ENCODE results near the gene MRPL36. TPM values are rescaled to one million over a fixed set of nuclear protein-coding genes. Genes with fewer than 3 reads are reported as not detected.

The MRPL36 gene
- total RNA-seq, 1 experiment from 2014 or later: 145 TPM

GRCh38 chr5:1815881-1816292 lies 16.2 kb upstream of the MRPL36 start:
- no peak for DNase-seq
- peaks cover 3% of the 10 kb centered on the region; the same call in 1 of the 2 replicates for H3K79me2 ChIP-seq (ENCODE audit: low read depth)
- peaks cover 8% of the 10 kb centered on the region; the same call in 1 of the 2 replicates for H3F3A ChIP-seq (ENCODE audit: insufficient read depth, low read depth)
- H3K4me3 ChIP-seq: no peak overlapping the region
- TF ChIP-seq CTCF (conservative IDR thresholded peaks at IDR 0.05) (no peak), EZH2 (IDR thresholded peaks at IDR 0.05; ENCODE audit: low read depth) (no peak)
- no peaks in the 10 kb centered on the region for H3K9me3 ChIP-seq (ENCODE audit: insufficient read depth, low read depth)
- H4K20me1 ChIP-seq (ENCODE audit: insufficient read depth): peaks cover 24% of the 10 kb centered on the region
- H3K27ac ChIP-seq: no peak overlapping the region
- intact Hi-C loops (cut with micrococcal nuclease; ENCODE audit: unreplicated experiment): no loop called here
- no peaks in the 10 kb centered on the region for H3K9me2 ChIP-seq (ENCODE audit: insufficient read depth)
- no TSS peak for BruUV-seq (replicated peaks)
- ChIA-PET POLR2A (ENCODE audit: unreplicated experiment) (interaction anchor here (0.5 kb wide), 1 partner anchor 1664 kb away, joined by 6 read pairs; no protein-coding TSS in a partner anchor), CTCF (no interaction called here)
- no peaks in the 10 kb centered on the region for H3K27me3 ChIP-seq (ENCODE audit: insufficient read depth, low read depth)
- H3K36me3 ChIP-seq (ENCODE audit: low read depth): peaks cover 49% of the 10 kb centered on the region
- no peak overlapping the region for H2AFZ ChIP-seq
- no peaks in the 10 kb centered on the region for H3K4me1 ChIP-seq (replicated peaks; ENCODE audit: insufficient read depth)
- no peak overlapping the region for H3K4me2 ChIP-seq

DNA sequence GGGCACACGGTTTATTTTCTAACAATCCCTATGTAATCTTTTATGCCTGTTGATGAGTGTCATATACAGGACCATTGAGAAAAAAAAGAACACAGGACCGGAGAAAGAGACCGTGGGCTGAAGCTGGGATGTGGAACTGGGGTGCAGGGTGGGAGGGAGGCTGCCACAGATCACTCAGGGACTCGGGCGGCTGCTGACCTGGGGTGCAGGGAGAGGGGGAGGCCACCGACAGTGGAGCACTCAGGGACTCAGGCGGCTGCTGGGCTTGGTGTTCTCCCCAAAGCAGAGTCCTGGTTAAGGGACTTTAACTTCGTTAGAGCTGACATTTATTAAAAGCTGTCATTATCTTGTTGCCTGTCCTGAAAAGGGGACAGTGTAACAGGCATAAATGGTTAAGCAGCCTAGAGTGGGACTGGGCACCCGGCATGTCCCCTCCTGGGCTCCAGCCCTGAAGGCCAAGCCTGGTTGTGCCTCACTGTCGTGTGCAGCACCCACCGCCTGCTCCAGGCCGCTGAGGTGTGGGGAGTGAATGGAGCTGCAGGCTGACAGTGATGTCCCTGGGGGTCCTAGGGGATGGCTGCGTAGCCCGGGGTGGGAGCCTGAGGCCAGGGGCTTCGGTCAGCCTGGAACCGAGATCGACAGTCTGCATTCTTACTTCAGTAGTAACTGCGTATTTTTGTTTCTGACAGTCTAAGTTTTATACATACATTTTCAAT lies 15.6 kb upstream of the MRPL36 start:
- Histone ChIP-seq H3K27ac (no peak overlapping the region), H2AFZ (no peak overlapping the region), H3K9me3 (ENCODE audit: insufficient read depth, low read depth) (no peaks in the 10 kb centered on the region), H3K4me2 (no peak overlapping the region), H3K79me2 (ENCODE audit: low read depth) (peaks cover 5% of the 10 kb centered on the region; the same call in 1 of the 2 replicates), H3K4me3 (no peak overlapping the region), H3K9me2 (ENCODE audit: insufficient read depth) (no peaks in the 10 kb centered on the region), H3K4me1 (replicated peaks; ENCODE audit: insufficient read depth) (no peaks in the 10 kb centered on the region), H3K36me3 (ENCODE audit: low read depth) (peaks cover 55% of the 10 kb centered on the region), H3K27me3 (ENCODE audit: insufficient read depth, low read depth) (no peaks in the 10 kb centered on the region), H4K20me1 (ENCODE audit: insufficient read depth) (peaks cover 31% of the 10 kb centered on the region), H3F3A (ENCODE audit: insufficient read depth, low read depth) (peaks cover 8% of the 10 kb centered on the region; the same call in 1 of the 2 replicates)
- CTCF ChIA-PET: no interaction called here
- intact Hi-C loops (cut with micrococcal nuclease; ENCODE audit: unreplicated experiment): no loop called here
- POLR2A ChIA-PET (ENCODE audit: unreplicated experiment): no interaction called here
- BruUV-seq (replicated peaks): no TSS peak
- no peak for DNase-seq
- no peak for TF ChIP-seq EZH2 (IDR thresholded peaks at IDR 0.05; ENCODE audit: low read depth)
- TF ChIP-seq CTCF (conservative IDR thresholded peaks at IDR 0.05): no peak

- intact Hi-C loops (cut with micrococcal nuclease; ENCODE audit: unreplicated experiment): no loop called here
- Histone ChIP-seq H4K20me1 (ENCODE audit: insufficient read depth) (peaks cover 39% of the 10 kb centered on the region), H3K79me2 (ENCODE audit: low read depth) (peaks cover 6% of the 10 kb centered on the region)
Observed at GRCh38 chr5:1814183-1815020, 14.8 kb upstream of the MRPL36 start.

More at GRCh38 chr5:1814183-1815020, 14.8 kb upstream of the MRPL36 start:
- TF ChIP-seq EZH2 (IDR thresholded peaks at IDR 0.05; ENCODE audit: low read depth) (no peak), CTCF (conservative IDR thresholded peaks at IDR 0.05) (no peak)
- H3K4me2 ChIP-seq: no peak overlapping the region
- H3K4me1 ChIP-seq (replicated peaks; ENCODE audit: insufficient read depth): no peaks in the 10 kb centered on the region
- H3K9me3 ChIP-seq (ENCODE audit: insufficient read depth, low read depth): no peaks in the 10 kb centered on the region
- POLR2A ChIA-PET (ENCODE audit: unreplicated experiment): no interaction called here
- peaks cover 3% of the 10 kb centered on the region; the same call in 1 of the 2 replicates for H3F3A ChIP-seq (ENCODE audit: insufficient read depth, low read depth)
- no peaks in the 10 kb centered on the region for H3K27me3 ChIP-seq (ENCODE audit: insufficient read depth, low read depth)
- CTCF ChIA-PET: no interaction called here
- H3K27ac ChIP-seq: no peak overlapping the region
- no peak for DNase-seq
- no TSS peak for BruUV-seq (replicated peaks)
- peaks cover 51% of the 10 kb centered on the region for H3K36me3 ChIP-seq (ENCODE audit: low read depth)
- no peaks in the 10 kb centered on the region for H3K9me2 ChIP-seq (ENCODE audit: insufficient read depth)
- H2AFZ ChIP-seq: no peak overlapping the region
- H3K4me3 ChIP-seq: no peak overlapping the region
